ENCODE results near the gene CLCA4. TPM values are rescaled to one million over a fixed set of nuclear protein-coding genes. Genes with fewer than 3 reads are reported as not detected.

The CLCA4 gene
- polyA plus RNA-seq, 3 donors: not detected

DNA sequence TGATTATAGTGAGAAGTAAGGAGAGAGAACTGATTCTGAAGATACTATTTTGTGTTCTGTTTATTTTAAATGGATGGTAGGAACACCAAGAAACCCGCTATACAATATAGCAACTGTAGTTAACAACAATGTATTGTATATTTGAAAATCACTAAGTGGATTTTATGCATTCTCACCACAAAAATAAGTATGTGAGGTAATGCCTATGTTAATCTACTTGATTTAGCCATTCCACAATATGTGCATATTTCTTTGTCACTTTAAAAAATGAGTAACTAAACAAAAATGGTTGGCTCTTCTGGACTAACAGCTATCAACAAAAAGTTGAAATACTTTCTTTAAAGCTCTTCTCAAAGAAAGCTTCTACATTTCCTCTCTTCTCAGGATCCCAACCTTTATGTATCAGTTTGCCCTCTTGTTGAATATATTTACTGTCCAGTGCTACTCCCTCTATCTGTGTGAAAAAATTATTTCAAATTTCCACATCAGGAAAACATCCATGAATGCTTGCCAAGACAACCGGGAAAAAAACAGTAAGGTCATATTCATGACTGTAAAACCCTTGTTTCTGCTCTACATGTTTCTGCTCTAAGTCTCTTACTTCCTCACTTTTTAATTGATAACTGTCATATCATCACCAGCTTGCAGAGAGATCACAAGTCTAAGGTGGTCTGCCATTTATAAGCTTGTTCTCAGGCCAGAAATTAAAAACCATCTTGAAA lies 27.0 kb downstream of the CLCA4 start:
- Histone ChIP-seq H3K27me3 (ENCODE audit: control insufficient read depth in 2 of 2, insufficient read depth in 2 of 2, low read length in 2 of 2) (no peaks in the 10 kb centered on the region), H3K27ac (ENCODE audit: low read depth in 1 of 2, low read length in 2 of 2) (no peak overlapping the region), H3K36me3 (replicated peaks in 1 of 2; ENCODE audit: control insufficient read depth in 1 of 2, insufficient read depth in 2 of 2, low read length in 2 of 2) (no peaks in the 10 kb centered on the region), H3K4me3 (replicated peaks in 1 of 3; ENCODE audit: low read depth in 2 of 3, low read length in 3 of 3) (no peak overlapping the region), H3K9me3 (replicated peaks in 1 of 2; ENCODE audit: control insufficient read depth in 1 of 2, insufficient read depth in 1 of 2, low read length in 2 of 2) (no peaks in the 10 kb centered on the region), H3K4me1 (ENCODE audit: control insufficient read depth in 1 of 2, insufficient read depth in 2 of 2, low read length in 2 of 2) (no peaks in the 10 kb centered on the region), H2AFZ (ENCODE audit: insufficient read depth, low read depth, low read length, poor library complexity, severe bottlenecking) (no peak overlapping the region), H3K9ac (ENCODE audit: insufficient read depth, low read length, poor library complexity, severe bottlenecking) (no peak overlapping the region), H4K20me1 (ENCODE audit: insufficient read depth, low read length) (no peaks in the 10 kb centered on the region), H3K79me2 (ENCODE audit: insufficient read depth, low read length) (no peaks in the 10 kb centered on the region), H3K4me2 (replicated peaks; ENCODE audit: extremely low read depth, low read length, poor library complexity, severe bottlenecking) (no peak overlapping the region)
- DNase-seq: no peak
- 86% methylated on average over 1 of the region's 2 CpGs for WGBS (ENCODE audit: insufficient coverage)
- Mint-ChIP-seq H3K9me3 (no peaks in the 10 kb centered on the region), H3K4me3 (no peak overlapping the region), H3K27ac (no peak overlapping the region), H3K27me3 (ENCODE audit: low read depth in 3 of 3) (no peaks in the 10 kb centered on the region), H3K4me1 (no peaks in the 10 kb centered on the region), H3K36me3 (no peaks in the 10 kb centered on the region)
- TF ChIP-seq, protein P1, sequence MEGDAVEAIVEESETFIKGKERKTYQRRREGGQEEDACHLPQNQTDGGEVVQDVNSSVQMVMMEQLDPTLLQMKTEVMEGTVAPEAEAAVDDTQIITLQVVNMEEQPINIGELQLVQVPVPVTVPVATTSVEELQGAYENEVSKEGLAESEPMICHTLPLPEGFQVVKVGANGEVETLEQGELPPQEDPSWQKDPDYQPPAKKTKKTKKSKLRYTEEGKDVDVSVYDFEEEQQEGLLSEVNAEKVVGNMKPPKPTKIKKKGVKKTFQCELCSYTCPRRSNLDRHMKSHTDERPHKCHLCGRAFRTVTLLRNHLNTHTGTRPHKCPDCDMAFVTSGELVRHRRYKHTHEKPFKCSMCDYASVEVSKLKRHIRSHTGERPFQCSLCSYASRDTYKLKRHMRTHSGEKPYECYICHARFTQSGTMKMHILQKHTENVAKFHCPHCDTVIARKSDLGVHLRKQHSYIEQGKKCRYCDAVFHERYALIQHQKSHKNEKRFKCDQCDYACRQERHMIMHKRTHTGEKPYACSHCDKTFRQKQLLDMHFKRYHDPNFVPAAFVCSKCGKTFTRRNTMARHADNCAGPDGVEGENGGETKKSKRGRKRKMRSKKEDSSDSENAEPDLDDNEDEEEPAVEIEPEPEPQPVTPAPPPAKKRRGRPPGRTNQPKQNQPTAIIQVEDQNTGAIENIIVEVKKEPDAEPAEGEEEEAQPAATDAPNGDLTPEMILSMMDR (IDR thresholded peaks at IDR 0.05): no peak
- intact Hi-C loops (cut with micrococcal nuclease): no loop called here

DNA sequence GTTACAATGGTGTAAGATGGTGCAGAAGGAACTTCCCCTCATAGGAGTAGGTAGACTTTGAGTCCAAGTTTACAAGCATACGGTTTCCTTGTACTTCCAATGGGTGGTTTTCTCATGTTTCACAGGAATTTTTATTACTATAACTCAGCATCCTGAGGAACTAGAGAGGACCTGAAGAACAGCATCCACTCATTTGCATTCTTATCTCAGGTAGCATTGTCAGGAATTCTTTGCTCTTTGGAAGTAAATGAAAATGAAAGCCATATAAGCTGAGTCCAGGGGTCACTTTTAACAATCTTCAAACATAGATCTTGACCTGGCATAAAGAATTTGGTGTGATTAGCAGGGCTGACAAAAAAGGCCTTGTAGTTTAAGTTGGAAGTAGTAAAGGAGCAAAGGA lies 34.4 kb downstream of the CLCA4 start:
- Histone ChIP-seq H4K20me1 (ENCODE audit: insufficient read depth, low read length) (no peaks in the 10 kb centered on the region), H3K79me2 (ENCODE audit: insufficient read depth, low read length) (no peaks in the 10 kb centered on the region), H3K27ac (ENCODE audit: low read depth in 1 of 2, low read length in 2 of 2) (no peak overlapping the region), H2AFZ (ENCODE audit: insufficient read depth, low read depth, low read length, poor library complexity, severe bottlenecking) (no peak overlapping the region), H3K27me3 (ENCODE audit: control insufficient read depth in 2 of 2, insufficient read depth in 2 of 2, low read length in 2 of 2) (no peaks in the 10 kb centered on the region), H3K9me3 (replicated peaks in 1 of 2; ENCODE audit: control insufficient read depth in 1 of 2, insufficient read depth in 1 of 2, low read length in 2 of 2) (no peaks in the 10 kb centered on the region), H3K36me3 (replicated peaks in 1 of 2; ENCODE audit: control insufficient read depth in 1 of 2, insufficient read depth in 2 of 2, low read length in 2 of 2) (no peaks in the 10 kb centered on the region), H3K9ac (ENCODE audit: insufficient read depth, low read length, poor library complexity, severe bottlenecking) (no peak overlapping the region), H3K4me3 (replicated peaks in 1 of 3; ENCODE audit: low read depth in 2 of 3, low read length in 3 of 3) (no peak overlapping the region), H3K4me1 (ENCODE audit: control insufficient read depth in 1 of 2, insufficient read depth in 2 of 2, low read length in 2 of 2) (no peaks in the 10 kb centered on the region), H3K4me2 (replicated peaks; ENCODE audit: extremely low read depth, low read length, poor library complexity, severe bottlenecking) (no peak overlapping the region)
- no peak for DNase-seq
- Mint-ChIP-seq H3K27me3 (ENCODE audit: low read depth in 3 of 3) (no peaks in the 10 kb centered on the region), H3K4me1 (no peaks in the 10 kb centered on the region), H3K27ac (no peak overlapping the region), H3K36me3 (no peaks in the 10 kb centered on the region), H3K4me3 (no peak overlapping the region), H3K9me3 (no peaks in the 10 kb centered on the region)
- TF ChIP-seq, protein P1 (IDR thresholded peaks at IDR 0.05): no peak
- WGBS (ENCODE audit: insufficient coverage): no CpG with 5 or more reads among the region's 1 CpG
- intact Hi-C loops (cut with micrococcal nuclease): no loop called here
